Measurements from ENCODE around the gene ZNF19.

The ZNF19 gene

DNA sequence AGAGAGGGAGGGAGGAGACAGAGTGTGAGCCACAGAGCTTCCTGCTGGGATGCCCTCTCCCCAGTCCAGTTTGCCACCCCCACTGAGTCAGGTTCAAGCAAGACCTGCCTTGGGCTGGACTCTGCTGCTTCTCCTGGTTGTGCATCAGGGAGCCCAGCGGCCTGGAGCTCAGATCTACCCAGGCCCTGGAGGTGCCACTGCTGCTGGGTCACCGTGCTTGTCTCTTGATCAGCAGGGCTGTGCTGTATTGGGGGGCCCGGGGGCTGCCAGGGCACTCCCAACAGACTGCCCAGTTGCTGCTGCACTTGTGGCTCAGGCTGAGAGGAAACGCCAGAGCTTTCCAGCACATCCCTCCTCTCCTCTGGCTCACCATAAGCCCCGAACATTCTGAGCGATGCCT, 56.2 kb downstream of the ZNF19 start:
- Histone ChIP-seq H2BK12ac (ENCODE audit: low read length) (no peak overlapping the region), H3K27ac (ENCODE audit: low read depth, low read length) (no peak overlapping the region), H2BK120ac (ENCODE audit: insufficient read depth, low read length, poor library complexity) (no peak overlapping the region), H2AFZ (ENCODE audit: insufficient read depth, low read length, poor library complexity) (no peak overlapping the region), H3K4me3 (ENCODE audit: low read depth, low read length) (no peak overlapping the region), H3K27me3 (ENCODE audit: insufficient read depth, low read length) (no peaks in the 10 kb centered on the region), H4K91ac (ENCODE audit: low read depth, low read length) (no peak overlapping the region), H4K8ac (ENCODE audit: low read depth, low read length) (no peak overlapping the region), H3K14ac (ENCODE audit: low read length) (no peak overlapping the region), H4K12ac (ENCODE audit: low read depth, low read length) (no peak overlapping the region), H3K9me3 (ENCODE audit: insufficient read depth, low read depth, low read length) (peaks cover 5% of the 10 kb centered on the region), H3K23ac (ENCODE audit: low read length) (no peak overlapping the region), H3K79me1 (ENCODE audit: low read length) (peaks cover 3% of the 10 kb centered on the region), H3K4me1 (ENCODE audit: control insufficient read depth in 1 of 2, insufficient read depth in 2 of 2, low read length in 2 of 2) (peaks cover 2 to 6% of the 10 kb centered on the region in 2 experiments), H2AK5ac (ENCODE audit: low read length) (no peak overlapping the region), H3K79me2 (ENCODE audit: control insufficient read depth, insufficient read depth, low read length, poor library complexity) (no peaks in the 10 kb centered on the region), H3K4ac (ENCODE audit: low read depth, low read length) (no peak overlapping the region), H3K4me2 (ENCODE audit: low read length) (no peak overlapping the region), H2BK5ac (ENCODE audit: low read depth, low read length, poor library complexity) (no peak overlapping the region), H3K9ac (ENCODE audit: low read length) (no peak overlapping the region), H3K36me3 (ENCODE audit: control insufficient read depth in 1 of 2, insufficient read depth in 2 of 2, low read length in 2 of 2) (no peaks in the 10 kb centered on the region), H3K18ac (ENCODE audit: low read length) (no peak overlapping the region)
- WGBS (ENCODE audit: extremely low coverage, insufficient coverage, insufficient read length) = no CpG with 5 or more reads among the region's 6 CpGs
- no peak for DNase-seq

DNA sequence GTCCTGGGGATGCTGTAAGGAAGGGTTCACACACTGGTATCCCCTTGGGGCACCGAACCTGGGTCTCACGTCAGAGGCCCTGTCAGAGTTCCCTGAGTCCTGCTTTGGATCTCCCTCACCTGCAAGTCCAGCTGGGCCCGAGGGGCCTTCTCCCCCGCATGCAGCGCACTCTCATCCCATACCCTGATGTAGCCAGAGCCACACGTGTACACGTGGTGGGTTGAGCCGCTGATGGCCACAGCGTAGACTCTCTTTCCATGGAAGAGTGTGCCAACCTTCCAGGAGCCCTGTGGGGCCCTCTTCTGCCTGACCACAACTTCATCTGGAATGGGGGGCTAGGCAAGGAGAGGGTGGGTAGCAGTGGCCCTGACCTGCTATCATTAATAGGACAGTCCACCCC, 57.1 kb downstream of the ZNF19 start:
- Histone ChIP-seq H3K79me1 (ENCODE audit: low read length) (no peaks in the 10 kb centered on the region), H3K23ac (ENCODE audit: low read length) (no peak overlapping the region), H2BK120ac (ENCODE audit: insufficient read depth, low read length, poor library complexity) (no peak overlapping the region), H3K9ac (ENCODE audit: low read length) (no peak overlapping the region), H3K27ac (ENCODE audit: low read depth, low read length) (no peak overlapping the region), H3K79me2 (ENCODE audit: control insufficient read depth, insufficient read depth, low read length, poor library complexity) (no peaks in the 10 kb centered on the region), H3K36me3 (ENCODE audit: control insufficient read depth in 1 of 2, insufficient read depth in 2 of 2, low read length in 2 of 2) (no peaks in the 10 kb centered on the region), H2AFZ (ENCODE audit: insufficient read depth, low read length, poor library complexity) (no peak overlapping the region), H4K12ac (ENCODE audit: low read depth, low read length) (no peak overlapping the region), H3K14ac (ENCODE audit: low read length) (no peak overlapping the region), H3K27me3 (ENCODE audit: insufficient read depth, low read length) (no peaks in the 10 kb centered on the region), H3K4ac (ENCODE audit: low read depth, low read length) (no peak overlapping the region), H3K4me1 (ENCODE audit: control insufficient read depth in 1 of 2, insufficient read depth in 2 of 2, low read length in 2 of 2) (peaks cover 0 to 5% of the 10 kb centered on the region in 2 experiments), H2BK12ac (ENCODE audit: low read length) (no peak overlapping the region), H3K18ac (ENCODE audit: low read length) (no peak overlapping the region), H4K8ac (ENCODE audit: low read depth, low read length) (no peak overlapping the region), H2AK5ac (ENCODE audit: low read length) (no peak overlapping the region), H3K4me3 (ENCODE audit: low read depth, low read length) (no peak overlapping the region), H3K9me3 (ENCODE audit: insufficient read depth, low read depth, low read length) (peaks cover 5% of the 10 kb centered on the region), H2BK5ac (ENCODE audit: low read depth, low read length, poor library complexity) (no peak overlapping the region), H3K4me2 (ENCODE audit: low read length) (no peak overlapping the region), H4K91ac (ENCODE audit: low read depth, low read length) (no peak overlapping the region)
- no peak for DNase-seq
- WGBS (ENCODE audit: extremely low coverage, insufficient coverage, insufficient read length) = no CpG with 5 or more reads among the region's 9 CpGs

DNA sequence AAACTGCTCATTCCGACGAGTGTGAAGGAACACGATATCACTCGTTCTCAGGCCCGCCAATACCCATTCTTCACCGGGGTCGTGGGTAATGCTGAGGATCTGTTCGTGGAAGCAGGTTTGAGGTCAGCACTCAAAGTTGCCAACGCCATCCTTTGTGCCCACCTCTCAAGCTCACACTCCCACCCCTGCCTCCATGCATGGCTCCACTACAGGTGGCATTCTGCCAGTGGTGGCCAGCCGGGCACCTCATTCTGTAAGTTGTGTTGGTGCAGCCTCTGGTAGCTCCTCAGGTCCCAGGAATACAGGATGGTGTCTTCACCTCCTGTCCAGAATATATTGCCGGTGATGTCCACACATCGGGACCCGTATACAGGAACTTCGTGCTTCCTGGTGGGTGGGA, 57.9 kb downstream of the ZNF19 start:
- no peak overlapping the region for H2BK120ac ChIP-seq (ENCODE audit: insufficient read depth, low read length, poor library complexity)
- no peak for DNase-seq
- no peak overlapping the region for H3K18ac ChIP-seq (ENCODE audit: low read length)
- no peak overlapping the region for H3K4ac ChIP-seq (ENCODE audit: low read depth, low read length)
- H3K14ac ChIP-seq (ENCODE audit: low read length) = no peak overlapping the region
- no peaks in the 10 kb centered on the region for H3K79me2 ChIP-seq (ENCODE audit: control insufficient read depth, insufficient read depth, low read length, poor library complexity)
- no peak overlapping the region for H3K27ac ChIP-seq (ENCODE audit: low read depth, low read length)
- no peak overlapping the region for H3K4me3 ChIP-seq (ENCODE audit: low read depth, low read length)
- H3K36me3 ChIP-seq (ENCODE audit: control insufficient read depth in 1 of 2, insufficient read depth in 2 of 2, low read length in 2 of 2) = no peaks in the 10 kb centered on the region
- H2AFZ ChIP-seq (ENCODE audit: insufficient read depth, low read length, poor library complexity) = no peak overlapping the region
- no peak overlapping the region for H3K23ac ChIP-seq (ENCODE audit: low read length)
- H2AK5ac ChIP-seq (ENCODE audit: low read length) = no peak overlapping the region
- peaks cover 0 to 5% of the 10 kb centered on the region in 2 experiments for H3K4me1 ChIP-seq (ENCODE audit: control insufficient read depth in 1 of 2, insufficient read depth in 2 of 2, low read length in 2 of 2)
- H2BK12ac ChIP-seq (ENCODE audit: low read length) = no peak overlapping the region
- WGBS (ENCODE audit: extremely low coverage, insufficient coverage, insufficient read length) = no CpG with 5 or more reads among the region's 14 CpGs
- H3K9ac ChIP-seq (ENCODE audit: low read length) = no peak overlapping the region
- H4K12ac ChIP-seq (ENCODE audit: low read depth, low read length) = no peak overlapping the region
- peaks cover 5% of the 10 kb centered on the region for H3K9me3 ChIP-seq (ENCODE audit: insufficient read depth, low read depth, low read length)
- H3K27me3 ChIP-seq (ENCODE audit: insufficient read depth, low read length) = no peaks in the 10 kb centered on the region
- no peak overlapping the region for H3K4me2 ChIP-seq (ENCODE audit: low read length)
- H4K8ac ChIP-seq (ENCODE audit: low read depth, low read length) = no peak overlapping the region
- H3K79me1 ChIP-seq (ENCODE audit: low read length) = no peaks in the 10 kb centered on the region
- H2BK5ac ChIP-seq (ENCODE audit: low read depth, low read length, poor library complexity) = no peak overlapping the region
- no peak overlapping the region for H4K91ac ChIP-seq (ENCODE audit: low read depth, low read length)

DNA sequence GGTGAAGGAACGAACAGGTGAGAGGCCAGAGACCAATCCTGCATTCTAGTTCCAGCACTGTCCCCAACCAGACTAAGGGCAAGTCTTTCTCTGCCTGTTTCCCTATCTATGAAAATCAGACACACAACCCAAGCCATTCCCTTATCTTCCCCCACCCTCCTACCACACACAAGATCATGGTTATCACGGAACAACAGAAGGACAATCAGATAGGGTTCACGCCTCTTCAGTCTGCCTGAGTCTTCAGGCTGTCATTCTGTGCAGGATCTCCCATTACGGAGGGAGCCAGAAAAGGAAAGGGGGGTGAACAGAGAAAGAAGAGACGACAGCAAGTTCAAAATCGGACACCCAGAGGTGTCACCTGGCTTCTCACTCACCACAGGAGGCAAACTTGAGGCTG, 58.4 kb downstream of the ZNF19 start:
- no peak overlapping the region for H3K27ac ChIP-seq (ENCODE audit: low read depth, low read length)
- no peaks in the 10 kb centered on the region for H3K79me2 ChIP-seq (ENCODE audit: control insufficient read depth, insufficient read depth, low read length, poor library complexity)
- H3K36me3 ChIP-seq (ENCODE audit: control insufficient read depth in 1 of 2, insufficient read depth in 2 of 2, low read length in 2 of 2) = no peaks in the 10 kb centered on the region
- no peak overlapping the region for H3K4me3 ChIP-seq (ENCODE audit: low read depth, low read length)
- no peak overlapping the region for H2BK12ac ChIP-seq (ENCODE audit: low read length)
- no peak overlapping the region for H4K91ac ChIP-seq (ENCODE audit: low read depth, low read length)
- H2BK120ac ChIP-seq (ENCODE audit: insufficient read depth, low read length, poor library complexity) = no peak overlapping the region
- H3K9ac ChIP-seq (ENCODE audit: low read length) = no peak overlapping the region
- peaks cover 3 to 7% of the 10 kb centered on the region in 2 experiments for H3K4me1 ChIP-seq (ENCODE audit: control insufficient read depth in 1 of 2, insufficient read depth in 2 of 2, low read length in 2 of 2)
- H3K23ac ChIP-seq (ENCODE audit: low read length) = no peak overlapping the region
- no peak overlapping the region for H4K8ac ChIP-seq (ENCODE audit: low read depth, low read length)
- no peak for DNase-seq
- H2BK5ac ChIP-seq (ENCODE audit: low read depth, low read length, poor library complexity) = no peak overlapping the region
- H3K79me1 ChIP-seq (ENCODE audit: low read length) = no peaks in the 10 kb centered on the region
- no peak overlapping the region for H2AK5ac ChIP-seq (ENCODE audit: low read length)
- H3K27me3 ChIP-seq (ENCODE audit: insufficient read depth, low read length) = peaks cover 2% of the 10 kb centered on the region
- H3K14ac ChIP-seq (ENCODE audit: low read length) = no peak overlapping the region
- H2AFZ ChIP-seq (ENCODE audit: insufficient read depth, low read length, poor library complexity) = no peak overlapping the region
- H4K12ac ChIP-seq (ENCODE audit: low read depth, low read length) = no peak overlapping the region
- H3K4me2 ChIP-seq (ENCODE audit: low read length) = no peak overlapping the region
- H3K9me3 ChIP-seq (ENCODE audit: insufficient read depth, low read depth, low read length) = peaks cover 5% of the 10 kb centered on the region
- no peak overlapping the region for H3K18ac ChIP-seq (ENCODE audit: low read length)
- no peak overlapping the region for H3K4ac ChIP-seq (ENCODE audit: low read depth, low read length)
- no CpG with 5 or more reads among the region's 6 CpGs for WGBS (ENCODE audit: extremely low coverage, insufficient coverage, insufficient read length)

All from trophoblast cell (in vitro differentiated cells and primary cell).